ENCODE results near the gene ZBTB3.
"Not testable (repeated sequence)": the region's sequence is repeated elsewhere in the genome, so short reads cannot be mapped to it uniquely, and the experiment has no call there.

The ZBTB3 gene

DNA sequence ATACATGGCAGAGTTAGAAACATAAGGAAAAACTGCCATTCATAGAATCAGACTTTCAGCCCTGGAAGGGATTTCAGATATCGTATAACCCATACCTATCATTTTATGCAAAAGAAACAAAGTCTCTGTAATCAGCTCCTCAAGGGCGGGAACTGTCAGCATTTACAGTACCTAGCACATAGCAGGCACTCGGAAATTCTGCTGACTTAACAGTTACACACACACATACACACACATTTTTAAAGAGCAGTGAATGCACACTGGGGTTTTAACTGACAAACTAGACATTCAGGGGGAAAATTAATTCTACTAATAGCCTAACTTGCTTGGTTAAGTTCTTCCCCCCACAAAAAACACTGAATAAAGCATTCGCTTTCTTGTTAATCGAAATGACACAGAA lies 37.8 kb downstream of the ZBTB3 start:
- no peak for DNase-seq (ENCODE audit: low read depth in 2 of 2)

DNA sequence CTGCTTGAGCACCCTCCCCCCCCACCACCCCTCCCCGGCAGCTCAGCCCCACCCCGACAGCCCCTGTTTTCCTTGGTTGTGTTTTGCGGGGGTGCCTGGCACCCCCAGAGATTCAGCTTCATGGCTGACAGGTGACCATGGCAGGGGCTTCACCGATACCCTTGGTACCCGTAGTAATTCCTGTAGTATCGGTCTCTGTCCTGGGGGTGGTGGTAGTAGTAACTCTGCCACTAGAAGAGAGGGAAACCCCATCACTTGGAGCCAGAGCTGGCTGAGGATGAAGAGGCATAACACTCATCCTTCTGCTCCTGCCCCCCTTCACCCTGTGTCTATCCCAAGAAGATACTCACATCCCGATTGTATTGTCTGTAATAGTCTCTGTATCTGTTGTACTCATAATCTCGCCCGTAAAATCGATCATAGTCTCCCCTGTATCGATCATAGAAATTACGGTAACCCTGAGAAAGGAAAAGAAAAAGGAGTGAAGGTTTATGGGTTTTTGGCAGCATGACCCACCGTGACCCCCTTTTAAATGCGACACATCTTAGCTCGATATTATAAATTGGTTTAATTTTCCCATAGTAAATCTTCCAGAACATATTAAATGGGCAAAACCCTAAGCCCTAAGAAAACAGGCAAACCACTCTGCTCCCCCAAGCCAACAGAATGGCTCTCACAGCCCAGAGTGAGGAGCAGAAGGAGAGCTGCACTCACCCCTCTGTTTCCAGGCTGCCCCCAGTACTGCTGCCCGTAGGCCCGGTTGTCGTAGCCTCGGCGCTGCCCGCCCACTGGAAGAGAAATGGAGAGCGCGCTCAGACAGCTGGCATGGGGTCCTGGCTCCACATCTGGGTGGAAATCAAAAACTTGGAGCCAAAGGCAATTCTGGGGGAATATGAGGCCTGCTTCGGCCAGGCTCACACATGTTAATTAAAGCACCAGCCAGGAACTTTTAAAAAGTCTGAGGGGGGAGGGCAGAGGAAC lies 38.5 kb downstream of the ZBTB3 start:
- no peak for DNase-seq (ENCODE audit: low read depth in 2 of 2)

DNA sequence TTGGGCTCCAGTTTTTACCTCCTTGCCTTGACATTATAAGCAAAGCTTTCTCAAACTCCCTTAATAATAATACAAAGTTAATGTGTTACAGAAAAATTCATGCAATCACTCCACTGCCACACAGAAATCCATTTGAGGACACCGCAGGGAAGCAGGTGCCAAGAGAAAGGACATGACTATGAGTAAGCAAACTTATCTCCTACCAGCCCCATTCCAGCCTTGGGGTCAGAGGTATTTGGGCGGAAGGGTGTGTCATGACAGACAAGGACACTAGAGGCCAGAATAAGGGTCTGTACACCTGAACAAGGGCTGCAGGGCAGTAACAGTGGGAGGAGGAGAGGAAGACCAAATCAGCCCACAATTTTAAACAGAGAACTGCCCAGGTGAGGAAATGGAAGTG lies 40.6 kb downstream of the ZBTB3 start:
- DNase-seq (ENCODE audit: low read depth in 2 of 2) = no peak

DNA sequence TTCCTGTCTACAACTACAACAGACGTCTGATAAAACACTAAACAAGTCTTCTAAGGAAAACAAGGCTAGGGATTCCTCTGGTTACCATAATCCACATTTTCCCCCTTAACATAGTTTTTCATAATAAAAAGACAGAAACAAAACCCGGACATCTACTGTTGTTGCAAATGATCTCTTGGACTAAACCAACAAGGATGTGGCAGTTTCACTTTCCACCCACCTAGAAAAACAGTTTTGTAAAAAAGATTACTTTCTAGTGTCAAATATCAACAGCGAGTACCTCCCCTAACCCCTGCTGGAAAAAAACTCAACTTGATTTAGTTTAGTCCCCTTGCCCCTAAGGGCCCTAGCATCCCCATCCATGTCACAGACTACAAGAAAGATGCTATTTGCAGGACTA lies 41.1 kb downstream of the ZBTB3 start:
- no peak for DNase-seq (ENCODE audit: low read depth in 2 of 2)

DNA sequence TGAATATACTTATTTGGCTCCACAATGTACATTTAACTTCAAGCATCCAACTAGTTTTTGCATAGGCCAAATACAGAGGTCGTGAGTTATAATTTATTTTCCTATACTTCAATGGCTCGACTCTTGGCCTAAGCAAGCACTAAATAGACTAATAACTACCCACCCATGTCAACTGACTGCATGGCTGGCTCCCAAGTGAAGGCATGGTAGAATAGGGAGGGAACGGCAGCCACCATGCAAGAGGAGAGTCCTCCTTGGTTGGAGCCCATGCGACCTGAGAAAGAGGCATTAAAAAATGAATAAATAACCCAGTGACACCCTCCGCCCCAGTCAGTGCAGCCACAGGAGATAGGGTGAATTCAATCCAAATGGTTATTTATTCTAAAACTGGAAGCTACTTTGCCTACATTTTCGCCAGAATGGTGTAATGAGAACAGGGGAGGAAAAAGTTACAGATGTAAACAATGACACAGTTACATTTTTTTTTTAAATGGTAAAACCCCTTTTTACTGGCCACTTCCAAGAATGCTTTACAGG lies 41.6 kb downstream of the ZBTB3 start:
- DNase-seq (ENCODE audit: low read depth in 2 of 2) = no peak

DNA sequence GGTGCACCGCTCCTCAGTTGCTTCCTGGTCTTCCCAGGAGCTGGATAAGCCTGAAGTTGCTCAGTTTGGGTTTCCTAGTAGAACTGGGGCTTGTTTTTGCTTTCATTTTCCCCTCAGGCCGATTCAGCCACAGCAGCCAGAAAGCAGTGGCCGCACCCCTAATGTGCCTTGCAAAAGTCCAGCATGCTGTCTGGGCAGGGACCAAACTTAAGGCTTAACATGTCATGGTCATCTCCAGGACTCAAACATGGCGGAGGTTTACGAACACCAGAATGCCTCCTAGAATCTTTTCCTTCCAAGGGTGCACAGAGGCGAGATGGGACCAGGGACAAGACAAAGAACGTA lies 44.0 kb downstream of the ZBTB3 start:
- DNase-seq (ENCODE audit: low read depth in 2 of 2) = no peak

DNA sequence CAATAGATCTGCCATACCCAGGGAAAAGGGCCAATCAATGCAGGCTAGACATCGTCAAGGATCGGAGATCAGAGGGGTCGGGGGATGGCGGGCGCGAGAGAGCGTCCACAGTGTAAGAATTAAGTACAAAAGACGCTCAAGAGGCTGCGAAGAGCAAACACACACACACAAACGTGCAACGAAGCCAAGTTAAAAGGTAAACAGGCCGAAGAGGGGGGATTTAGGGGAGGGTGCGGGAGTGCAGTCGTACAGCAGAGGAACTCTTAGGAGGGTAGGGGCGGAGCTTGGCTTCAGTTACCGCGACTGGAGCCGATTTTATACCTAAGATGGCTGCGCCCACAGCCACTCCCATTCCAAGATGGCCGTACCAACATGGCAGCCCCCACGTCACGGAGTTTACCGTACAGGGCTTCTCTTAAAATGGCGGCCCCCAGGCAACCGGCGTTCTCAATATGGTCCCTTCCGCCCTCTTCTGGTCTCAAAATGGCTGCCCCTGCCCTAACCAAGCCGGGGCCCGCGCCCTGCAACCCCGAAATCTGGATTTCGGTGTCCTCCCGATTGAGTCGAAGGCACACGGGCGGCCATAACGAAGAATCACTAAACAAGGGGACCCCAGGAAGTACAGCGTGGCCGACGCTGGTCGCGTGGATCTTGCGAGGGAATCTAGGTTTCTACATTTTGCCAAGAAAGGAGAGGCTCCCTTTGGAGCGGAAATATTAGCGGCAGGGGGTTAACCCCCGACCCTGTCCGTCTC lies 44.5 kb downstream of the ZBTB3 start:
- peak; percentile 82 to 91 for DNase-seq (ENCODE audit: low read depth in 2 of 2)

DNA sequence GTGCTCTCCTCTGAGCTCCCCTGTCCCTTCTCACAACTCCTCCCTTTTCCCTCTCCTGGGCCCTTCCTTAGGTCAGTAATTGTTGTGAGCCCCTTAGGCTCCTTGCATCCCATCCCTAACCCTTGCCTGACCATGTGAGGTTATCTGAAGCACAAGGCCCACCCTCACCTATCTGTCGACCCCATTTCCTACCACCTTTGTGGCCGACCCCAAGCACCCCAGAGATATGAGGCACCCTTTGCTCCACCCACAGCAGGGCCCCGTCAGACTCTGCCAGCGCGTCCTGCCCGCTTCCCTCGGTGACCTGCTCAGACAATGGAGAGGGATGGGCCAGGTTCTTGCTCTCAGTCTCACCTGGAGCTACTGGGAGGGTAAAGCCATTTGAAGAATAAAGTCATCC lies 45.2 kb downstream of the ZBTB3 start:
- no peak for DNase-seq (ENCODE audit: low read depth in 2 of 2)

DNA sequence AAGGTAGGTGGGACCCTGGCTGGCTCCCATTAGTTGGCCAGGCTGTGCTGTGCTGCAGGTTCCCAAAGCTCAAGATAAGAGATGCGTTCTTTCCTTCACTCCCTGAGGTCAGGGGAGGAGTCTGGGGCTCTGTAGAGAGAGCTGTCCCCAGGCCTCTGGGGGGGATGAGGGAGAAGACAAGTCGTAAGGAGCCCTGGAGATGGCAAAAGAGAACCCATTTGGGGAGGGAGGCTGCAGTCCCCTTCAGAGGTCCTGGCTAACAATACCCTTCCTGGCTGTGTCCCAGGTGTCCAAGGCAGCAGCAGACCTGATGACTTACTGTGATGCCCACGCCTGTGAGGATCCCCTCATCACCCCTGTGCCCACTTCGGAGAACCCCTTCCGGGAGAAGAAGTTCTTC lies 45.6 kb downstream of the ZBTB3 start:
- no peak for DNase-seq (ENCODE audit: low read depth in 2 of 2)

DNA sequence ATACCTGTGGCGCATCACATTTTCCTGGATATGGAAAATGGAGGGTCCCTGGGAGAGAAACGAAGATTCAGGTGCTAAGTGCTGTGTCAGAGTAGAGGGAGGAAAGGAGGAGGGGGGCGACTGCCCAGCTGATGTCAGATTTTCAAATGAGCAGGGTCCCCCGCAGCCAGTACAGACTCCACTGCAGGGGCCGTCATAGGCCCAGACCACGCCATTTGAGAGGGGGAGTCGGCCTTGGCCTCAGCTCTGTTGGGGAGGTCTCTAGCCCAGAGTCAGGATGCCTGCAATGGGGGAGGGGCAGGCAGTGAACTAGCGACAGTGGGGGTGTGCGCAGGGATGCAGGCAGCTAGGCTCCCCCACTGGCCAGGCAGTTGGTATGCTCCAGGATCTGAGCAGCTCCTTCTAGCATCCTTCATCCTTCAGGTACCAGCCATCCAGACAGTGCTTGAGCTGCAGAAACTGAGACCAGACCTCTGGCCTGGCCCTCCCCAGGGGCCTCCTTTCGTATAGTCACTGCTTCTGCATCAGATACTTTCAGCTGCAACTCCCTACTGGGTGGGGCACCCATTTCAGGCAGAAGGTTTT lies 46.6 kb downstream of the ZBTB3 start, which contains the start of the genes BSCL2 and GNG3:
TSS of gene BSCL2 (minus strand) at position 148 of the 585 bp plus-strand sequence. CDS start 229 bp downstream, outside the sequence.
TSS of gene GNG3 (plus strand) at position 400 of the 585 bp plus-strand sequence. CDS start 620 bp downstream, outside the sequence.
- no peak for DNase-seq (ENCODE audit: low read depth in 2 of 2)

DNA sequence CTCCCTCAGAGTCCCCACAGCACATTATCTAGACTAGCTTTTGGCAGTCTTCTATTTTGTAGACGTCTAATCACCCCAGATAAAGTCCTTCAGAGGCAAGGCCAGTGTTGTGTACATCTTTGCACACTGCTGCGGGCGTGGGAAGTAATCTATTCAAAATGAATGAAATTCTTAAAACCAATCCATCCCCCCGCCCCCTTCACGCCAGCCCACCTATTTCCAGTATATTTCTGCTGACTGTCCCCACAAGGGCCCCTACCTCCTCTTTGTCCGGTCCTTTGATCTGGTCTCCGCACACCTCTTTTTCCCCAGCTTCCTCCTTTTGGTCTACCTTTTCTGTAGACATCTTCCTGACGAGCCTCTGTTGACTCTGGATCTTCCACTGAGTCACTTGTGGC lies 47.1 kb downstream of the ZBTB3 start:
- no peak for DNase-seq (ENCODE audit: low read depth in 2 of 2)

DNA sequence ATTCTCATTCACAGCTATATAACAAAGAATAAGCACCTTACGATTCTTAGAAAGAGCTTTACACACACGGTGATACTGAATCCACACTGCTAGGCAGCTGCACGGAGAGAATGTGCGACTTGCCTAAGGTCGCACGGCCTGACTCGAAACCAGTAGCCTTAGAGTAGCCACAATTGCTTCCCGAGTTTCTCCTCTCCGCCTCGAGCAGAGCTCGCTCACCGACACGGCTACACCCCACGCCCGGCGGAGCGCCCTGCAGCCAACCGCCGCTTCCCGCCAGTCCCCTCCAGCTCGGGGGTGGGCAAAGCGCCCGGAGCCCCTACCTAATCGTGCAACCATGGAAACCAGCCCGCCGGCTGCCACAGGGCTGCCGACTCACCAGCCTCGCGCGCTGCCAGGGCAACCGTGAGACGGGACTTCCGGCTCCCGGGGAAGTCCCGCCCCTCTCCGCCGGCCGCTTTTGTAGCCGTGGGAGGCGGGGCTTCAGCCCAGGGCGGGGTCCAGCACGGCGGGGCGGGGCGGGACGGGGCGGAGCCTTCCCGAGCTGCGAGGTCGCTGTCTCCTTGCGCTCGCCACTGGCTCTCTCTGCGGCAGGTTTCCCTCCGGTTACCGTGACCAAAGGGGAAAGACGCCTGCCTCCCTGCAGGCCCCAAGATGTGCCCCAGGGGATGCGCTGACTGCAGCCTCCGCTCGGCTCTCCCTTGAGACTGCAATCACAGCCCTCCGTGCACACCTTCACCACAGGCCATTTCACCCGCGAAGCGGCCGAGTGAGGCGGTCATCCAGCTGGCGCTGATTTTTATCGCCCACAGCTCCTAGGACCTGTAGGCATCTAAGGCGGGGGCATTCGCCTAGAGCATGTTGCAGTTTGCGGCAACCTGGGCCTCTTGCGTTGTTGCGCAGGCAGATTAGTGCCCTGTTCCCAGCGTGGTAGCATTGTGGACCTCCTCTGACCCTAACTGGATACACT lies 47.8 kb downstream of the ZBTB3 start:
- peak; percentile 90 to 94 for DNase-seq (ENCODE audit: low read depth in 2 of 2)

DNA sequence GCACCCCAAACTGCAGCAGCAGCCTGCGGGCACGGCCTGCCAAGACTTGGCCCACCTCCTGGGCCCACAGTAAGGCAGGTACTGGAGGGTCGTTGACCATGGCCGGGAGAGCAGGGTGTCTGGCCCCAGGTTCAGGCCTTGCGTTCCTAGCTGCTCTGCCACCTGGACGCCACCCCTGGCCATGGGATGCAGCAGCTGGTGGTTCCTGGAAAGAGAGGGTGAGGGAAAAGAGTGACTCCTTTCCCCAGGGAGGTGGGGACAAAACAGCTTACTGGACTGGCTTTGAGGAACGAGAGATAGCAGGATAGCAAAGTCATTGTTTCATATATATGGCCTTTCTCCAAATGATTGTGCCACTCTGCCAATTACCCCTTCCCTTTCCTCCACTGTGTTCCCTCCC lies 48.5 kb downstream of the ZBTB3 start:
- no peak for DNase-seq (ENCODE audit: low read depth in 2 of 2)

DNA sequence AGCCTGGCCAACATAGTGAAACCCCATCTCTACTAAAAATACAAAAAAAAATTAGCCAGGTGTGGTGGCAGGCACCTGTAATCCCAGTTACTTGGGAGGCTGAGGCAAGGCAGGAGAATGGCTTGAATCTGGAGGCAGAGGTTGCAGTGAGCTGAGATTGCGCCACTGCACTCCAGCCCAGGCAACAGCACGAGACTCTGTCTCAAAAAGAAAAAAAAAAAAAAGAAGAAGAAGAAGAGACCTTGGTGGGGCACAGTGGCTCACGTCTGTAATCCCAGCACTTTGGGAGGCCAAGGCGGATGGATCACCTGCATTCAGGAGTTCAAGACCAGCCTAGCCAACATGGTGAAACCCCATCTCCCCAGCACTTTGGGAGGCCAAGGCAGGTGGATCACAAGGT lies 50.0 kb downstream of the ZBTB3 start:
- not testable (repeated sequence) for DNase-seq (ENCODE audit: low read depth in 2 of 2)

DNA sequence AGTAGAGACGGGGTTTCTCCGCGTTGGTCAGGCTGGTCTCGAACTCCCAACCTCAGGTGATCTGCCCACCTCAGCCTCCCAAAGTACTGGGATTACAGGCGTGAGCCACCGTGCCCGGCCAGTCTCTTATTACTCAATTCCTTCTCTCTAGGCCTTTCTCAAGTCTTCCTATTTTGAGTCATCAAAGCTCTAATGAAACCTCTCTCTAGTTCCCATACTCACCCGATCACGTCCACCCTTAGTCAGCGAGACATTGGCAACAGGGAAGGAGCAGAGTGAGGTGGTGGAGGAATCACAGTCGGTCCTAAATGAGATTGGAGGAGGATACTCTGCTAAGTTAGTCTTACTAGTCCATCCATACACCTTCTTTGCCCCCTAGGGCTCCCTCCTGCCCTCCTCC lies 51.7 kb downstream of the ZBTB3 start:
- DNase-seq (ENCODE audit: low read depth in 2 of 2) = no peak
